Mesendoderm (in vitro differentiated cells): ENCODE data around the gene PCGF5.

Experiments used
- DNase-seq: peaks from one replicate; pipeline ENCODE4 v3.0.0; 2013
- H2AK5ac ChIP-seq: 2 replicates; pipeline ENCODE4 v1.6.1; 2013; ENCODE audit warnings: low read length, inconsistent platforms
- H2BK120ac ChIP-seq: 2 replicates; pipeline ENCODE4 v1.6.1; 2013; ENCODE audit warnings: low read depth, mild to moderate bottlenecking, low read length, moderate library complexity, mixed read lengths
- H2BK15ac ChIP-seq: replicated peaks from 2 replicates; pipeline ENCODE4 v1.6.1; 2013; ENCODE audit warnings: low read depth, mild to moderate bottlenecking, moderate library complexity
- H2BK5ac ChIP-seq: 2 replicates; pipeline ENCODE4 v1.6.1; 2013; ENCODE audit warnings: low read length, inconsistent platforms
- H3K18ac ChIP-seq: 2 replicates; pipeline ENCODE4 v1.6.1; 2013; ENCODE audit warnings: mild to moderate bottlenecking, low read length, mixed read lengths
- H3K23ac ChIP-seq: one replicate; pipeline ENCODE4 v1.6.1; 2013; ENCODE audit warnings: low read length
- H3K27ac ChIP-seq: 2 replicates; pipeline ENCODE4 v1.5.1; 2013; ENCODE audit warnings: low read depth, mild to moderate bottlenecking, inconsistent platforms, low read length, moderate library complexity
- H3K27me3 ChIP-seq: 2 replicates; pipeline ENCODE4 v1.6.1; 2013; ENCODE audit warnings: low read length, control low read depth, mild to moderate bottlenecking, inconsistent platforms; ENCODE audit not compliant: insufficient read depth, poor library complexity
- H3K36me3 ChIP-seq: 2 replicates; pipeline ENCODE4 v1.6.1; 2013; ENCODE audit warnings: low read length, inconsistent platforms; ENCODE audit not compliant: control insufficient read depth, insufficient read depth
- H3K4ac ChIP-seq: one replicate; pipeline ENCODE4 v1.6.1; 2013; ENCODE audit warnings: low read depth, mild to moderate bottlenecking, low read length, moderate library complexity
- H3K4me1 ChIP-seq: 2 replicates; pipeline ENCODE4 v1.6.1; 2013; ENCODE audit warnings: low read depth, low read length, inconsistent platforms; ENCODE audit not compliant: control insufficient read depth
- H3K4me2 ChIP-seq: 2 replicates; pipeline ENCODE4 v1.6.1; 2013; ENCODE audit warnings: low read length
- H3K4me3 ChIP-seq: 2 replicates; pipeline ENCODE4 v1.5.1; 2013; ENCODE audit warnings: mild to moderate bottlenecking, low read length
- H3K56ac ChIP-seq: one replicate; pipeline ENCODE4 v1.6.1; 2013; ENCODE audit warnings: low read length
- H3K79me1 ChIP-seq: 2 replicates; pipeline ENCODE4 v1.6.1; 2013; ENCODE audit warnings: low read length, inconsistent platforms
- H3K79me2 ChIP-seq: 2 replicates; pipeline ENCODE4 v1.6.1; 2013; ENCODE audit warnings: mild to moderate bottlenecking, low read length; ENCODE audit not compliant: control insufficient read depth, insufficient read depth
- H3K9ac ChIP-seq: 2 replicates; pipeline ENCODE4 v1.6.1; 2013; ENCODE audit warnings: low read length, inconsistent platforms
- H4K5ac ChIP-seq: one replicate; pipeline ENCODE4 v1.6.1; 2013; ENCODE audit warnings: low read length
- H4K8ac ChIP-seq: one replicate; pipeline ENCODE4 v1.6.1; 2013; ENCODE audit warnings: low read depth, mild to moderate bottlenecking, control low read depth, low read length, moderate library complexity
- WGBS: extraction: QIAGEN DNeasy Blood & Tissue Kit; methylation state at CpG from one replicate; pipeline ENCODE4 v1.1.7; 2013; ENCODE audit warnings: low lambda C conversion rate, missing lambda C conversion rate; ENCODE audit not compliant: insufficient coverage; ENCODE audit errors: extremely low coverage; 5-methylcytosine and 5-hydroxymethylcytosine counted together

The PCGF5 gene

GRCh38 chr10:91290607-91291006 lies 70.1 kb downstream of the PCGF5 start:
- Histone ChIP-seq H3K27me3 (no peaks in the 10 kb centered on the region), H3K4me3 (no peak overlapping the region), H3K9ac (no peak overlapping the region), H3K4me2 (no peak overlapping the region), H3K36me3 (no peaks in the 10 kb centered on the region), H2BK5ac (no peak overlapping the region), H3K79me1 (no peaks in the 10 kb centered on the region), H3K79me2 (no peaks in the 10 kb centered on the region), H4K5ac (no peak overlapping the region), H3K23ac (no peak overlapping the region), H3K18ac (no peak overlapping the region), H2AK5ac (no peak overlapping the region), H3K56ac (no peak overlapping the region), H3K27ac (no peak overlapping the region), H2BK15ac (no peak overlapping the region), H3K4ac (no peak overlapping the region), H4K8ac (no peak overlapping the region), H3K4me1 (no peaks in the 10 kb centered on the region), H2BK120ac (no peak overlapping the region)
- no CpG with 5 or more reads among the region's 5 CpGs for WGBS
- no peak for DNase-seq

- H4K5ac ChIP-seq, result no peak overlapping the region
- H3K56ac ChIP-seq, result no peak overlapping the region
- H3K27ac ChIP-seq, result no peak overlapping the region
- H2AK5ac ChIP-seq, result no peak overlapping the region
- no peak overlapping the region for H2BK5ac ChIP-seq
- no peaks in the 10 kb centered on the region for H3K79me1 ChIP-seq
- H3K9ac ChIP-seq, result no peak overlapping the region
- H3K23ac ChIP-seq, result no peak overlapping the region
- H2BK15ac ChIP-seq, result no peak overlapping the region
- H3K4me2 ChIP-seq, result no peak overlapping the region
- no peak overlapping the region for H3K4me3 ChIP-seq
- H4K8ac ChIP-seq, result no peak overlapping the region
- no peaks in the 10 kb centered on the region for H3K79me2 ChIP-seq
- H3K4ac ChIP-seq, result no peak overlapping the region
- WGBS, result no CpG with 5 or more reads among the region's 3 CpGs
- no peaks in the 10 kb centered on the region for H3K27me3 ChIP-seq
- no peaks in the 10 kb centered on the region for H3K4me1 ChIP-seq
- H3K18ac ChIP-seq, result no peak overlapping the region
- DNase-seq, result no peak
- no peaks in the 10 kb centered on the region for H3K36me3 ChIP-seq
- H2BK120ac ChIP-seq, result no peak overlapping the region
Measured at GRCh38 chr10:91294134-91294906, 73.9 kb downstream of the PCGF5 start.

- Histone ChIP-seq H3K79me1 (no peaks in the 10 kb centered on the region), H3K36me3 (no peaks in the 10 kb centered on the region), H2BK15ac (no peak overlapping the region), H2AK5ac (no peak overlapping the region), H3K27me3 (no peaks in the 10 kb centered on the region), H3K18ac (no peak overlapping the region), H2BK120ac (no peak overlapping the region), H3K4me2 (no peak overlapping the region), H3K4ac (no peak overlapping the region), H2BK5ac (no peak overlapping the region), H3K9ac (no peak overlapping the region), H3K4me1 (no peaks in the 10 kb centered on the region), H3K4me3 (no peak overlapping the region), H3K79me2 (no peaks in the 10 kb centered on the region), H4K5ac (no peak overlapping the region), H4K8ac (no peak overlapping the region), H3K23ac (no peak overlapping the region), H3K27ac (no peak overlapping the region), H3K56ac (no peak overlapping the region)
- WGBS, result no CpG with 5 or more reads among the region's 6 CpGs
- DNase-seq, result no peak
Measured at GRCh38 chr10:91295346-91295745, 74.9 kb downstream of the PCGF5 start.

- Histone ChIP-seq H4K5ac (no peak overlapping the region), H3K56ac (no peak overlapping the region), H3K9ac (no peak overlapping the region), H2BK120ac (no peak overlapping the region), H3K79me2 (no peaks in the 10 kb centered on the region), H3K4me2 (no peak overlapping the region), H2BK15ac (no peak overlapping the region), H3K4me3 (no peak overlapping the region), H3K27me3 (no peaks in the 10 kb centered on the region), H3K23ac (no peak overlapping the region), H2BK5ac (no peak overlapping the region), H4K8ac (no peak overlapping the region), H3K79me1 (no peaks in the 10 kb centered on the region), H2AK5ac (no peak overlapping the region), H3K36me3 (no peaks in the 10 kb centered on the region), H3K4me1 (no peaks in the 10 kb centered on the region), H3K18ac (no peak overlapping the region), H3K27ac (no peak overlapping the region), H3K4ac (no peak overlapping the region)
- peak; percentile 80 for DNase-seq
- WGBS, result no CpG with 5 or more reads among the region's 2 CpGs
Measured at GRCh38 chr10:91296471-91296870, 76.0 kb downstream of the PCGF5 start.

GRCh38 chr10:91298224-91298871 lies 77.9 kb downstream of the PCGF5 start:
- peak overlapping the region; percentile 43 for H3K9ac ChIP-seq
- no peaks in the 10 kb centered on the region for H3K36me3 ChIP-seq
- no peaks in the 10 kb centered on the region for H3K4me1 ChIP-seq
- H2BK15ac ChIP-seq, result no peak overlapping the region
- no peak overlapping the region for H3K23ac ChIP-seq
- no peak overlapping the region for H3K27ac ChIP-seq
- peak overlapping the region; percentile 6 for H4K5ac ChIP-seq
- H3K27me3 ChIP-seq, result no peaks in the 10 kb centered on the region
- peak; percentile 97 for DNase-seq
- H3K18ac ChIP-seq, result peak overlapping the region; percentile 43
- no CpG with 5 or more reads among the region's 23 CpGs for WGBS
- H4K8ac ChIP-seq, result no peak overlapping the region
- H3K79me2 ChIP-seq, result no peaks in the 10 kb centered on the region
- H3K4me3 ChIP-seq, result no peak overlapping the region
- H3K56ac ChIP-seq, result peak overlapping the region; percentile 65
- H2BK120ac ChIP-seq, result no peak overlapping the region
- H3K4ac ChIP-seq, result peak overlapping the region; percentile 59
- H2AK5ac ChIP-seq, result no peak overlapping the region
- no peak overlapping the region for H2BK5ac ChIP-seq
- no peaks in the 10 kb centered on the region for H3K79me1 ChIP-seq
- peak overlapping the region; percentile 55 for H3K4me2 ChIP-seq
